C4-2B (cell line): ENCODE data around the gene PLEKHH3.

Experiments used
- H3K27ac ChIP-seq: fragments of 450-650 bp; 2 replicates; pipeline ENCODE4 v1.5.1; 2017
- CTCF ChIP-seq: fragments of 450-650 bp; conservative IDR thresholded peaks from 2 replicates; pipeline ENCODE4 v1.5.1; 2017; ENCODE audit warnings: mild to moderate bottlenecking
- ZFX ChIP-seq: fragments of 450-650 bp; IDR thresholded peaks from 2 replicates; pipeline ENCODE4 v1.6.1; 2017

PLEKHH3 gene

GRCh38 chr17:42618442-42619150 is 58.2 kb downstream of the PLEKHH3 start:
- no peak overlapping the region for H3K27ac ChIP-seq
- no peak for TF ChIP-seq ZFX
- TF ChIP-seq CTCF = no peak

GRCh38 chr17:42617956-42618431 is 58.8 kb downstream of the PLEKHH3 start:
- TF ChIP-seq ZFX (no peak), CTCF (no peak)
- no peak overlapping the region for H3K27ac ChIP-seq
